A549 (cell line): ENCODE measurements around the gene FOXP1. TPM values are rescaled to one million over a fixed set of nuclear protein-coding genes. Genes with fewer than 3 reads are reported as not detected.
A peak's percentile ranks its signal among the peaks of the same experiment; 100 is the strongest.

Source experiments
- ATAC-seq, 2 experiments: fragments of 200-7000 bp in 1 of 2; fragments of >200 bp in 1 of 2; cut with Nextera tagmentation in 1 of 2; cut with Tn5 transposase in 1 of 2; 3 replicates each; pipeline versions ENCODE4 v1.8.0 to v1.9.1; 2018 to 2020; ENCODE audit warnings: mild to moderate bottlenecking in 1 of 2, moderate library complexity in 1 of 2
- CTCF ChIA-PET: fragments of 300-600 bp; sonication (Branson Sonifier 250); formaldehyde crosslinking; extraction: SDS; loops from one replicate; lab custom pipeline; 2021; ENCODE audit warnings: antibody characterized with exemption, inconsistent platforms; lab: Yijun Ruan, JAX
- POLR2A ChIA-PET: fragments of 350-600 bp; formaldehyde crosslinking; extraction: SDS; loops from one replicate; lab custom pipeline; 2021; ENCODE audit warnings: antibody characterized with exemption, inconsistent platforms; lab: Yijun Ruan, JAX
- DNase-seq, 2 experiments: peaks; one replicate each; pipeline versions ENCODE4 v3.0.0 to v3.0.0-alpha.2; 2011 to 2016; ENCODE audit warnings: low read depth in 1 of 2, low spot score in 1 of 2
- FAIRE-seq: peaks from 2 replicates; lab custom pipeline; 2011; peaks lifted over from hg19 to GRCh38; lab: Jason Lieb, UNC
- H3K27ac ChIP-seq, 2 experiments: fragments of >200 bp; sonication (Bioruptor Twin); formaldehyde crosslinking; 3 replicates each; pipeline ENCODE4 v1.5.1; 2016 to 2017
- H3K4me1 ChIP-seq: fragments of >200 bp; sonication (Bioruptor Twin); formaldehyde crosslinking; 3 replicates; pipeline ENCODE4 v1.6.1; 2016
- H3K4me2 ChIP-seq: fragments of >200 bp; sonication (Bioruptor Twin); formaldehyde crosslinking; 3 replicates; pipeline ENCODE4 v1.6.1; 2016
- H3K4me3 ChIP-seq: fragments of >200 bp; sonication (Bioruptor Twin); formaldehyde crosslinking; 3 replicates; pipeline ENCODE4 v1.5.1; 2016
- H3K9me3 ChIP-seq: fragments of >200 bp; sonication (Bioruptor Twin); formaldehyde crosslinking; 3 replicates; pipeline ENCODE4 v1.6.1; 2016
- CHD2 ChIP-seq: fragments of 150-350 bp; IDR thresholded peaks from 2 replicates; pipeline ENCODE4 v1.6.1; 2014; ENCODE audit warnings: low read length; ENCODE audit not compliant: partially characterized antibody
- CHD4 ChIP-seq: fragments of 200-600 bp; sonication (generic); IDR thresholded peaks from 2 replicates; pipeline ENCODE4 v1.6.1; 2016; ENCODE audit warnings: antibody characterized with exemption, mild to moderate bottlenecking, borderline replicate concordance
- FOSB ChIP-seq: fragments of 250-450 bp; sonication (Bioruptor Pico); IDR thresholded peaks from 2 replicates; pipeline ENCODE4 v1.5.0; 2020; ENCODE audit warnings: mild to moderate bottlenecking, moderate library complexity
- FOXS1 ChIP-seq: fragments of 250-450 bp; sonication (Bioruptor Pico); IDR thresholded peaks from 2 replicates; pipeline ENCODE4 v1.5.0; 2020; ENCODE audit warnings: mild to moderate bottlenecking, moderate library complexity
- HOXA7 ChIP-seq: fragments of 250-450 bp; sonication (Bioruptor Pico); IDR thresholded peaks from 2 replicates; pipeline ENCODE4 v1.5.0; 2020; ENCODE audit warnings: mild to moderate bottlenecking, moderate library complexity
- HOXB5 ChIP-seq: fragments of 250-450 bp; sonication (Bioruptor Pico); IDR thresholded peaks from 2 replicates; pipeline ENCODE4 v1.5.0; 2020; ENCODE audit warnings: mild to moderate bottlenecking, moderate library complexity
- JUN ChIP-seq, 2 experiments: fragments of >200 bp; sonication (Bioruptor Twin); formaldehyde crosslinking; IDR thresholded peaks; 2 replicates in 1 of 2; 3 replicates in 1 of 2; pipeline ENCODE4 v1.6.1; 2016 to 2017
- KDM5A ChIP-seq: fragments of 200-600 bp; sonication (generic); IDR thresholded peaks from 2 replicates; pipeline ENCODE4 v1.6.1; 2016; ENCODE audit warnings: antibody characterized with exemption, mild to moderate bottlenecking
- MAFK ChIP-seq: fragments of 450-650 bp; IDR thresholded peaks from 2 replicates; pipeline ENCODE4 v1.6.1; 2014; ENCODE audit not compliant: partially characterized antibody
- RARB ChIP-seq: fragments of 250-450 bp; sonication (Bioruptor Pico); IDR thresholded peaks from 2 replicates; pipeline ENCODE4 v1.8.0; 2021; ENCODE audit warnings: mild to moderate bottlenecking, moderate library complexity
- RCOR1 ChIP-seq: fragments of 150-350 bp; IDR thresholded peaks from 2 replicates; pipeline ENCODE4 v1.6.1; 2014; ENCODE audit warnings: antibody characterized with exemption, low read length, low read depth
- RFX5 ChIP-seq: fragments of 450-650 bp; IDR thresholded peaks from 2 replicates; pipeline ENCODE4 v1.7.1; 2014; ENCODE audit warnings: antibody characterized with exemption, mild to moderate bottlenecking, moderate library complexity
- SMC3 ChIP-seq: fragments of >200 bp; sonication (Bioruptor Twin); formaldehyde crosslinking; IDR thresholded peaks from 3 replicates; pipeline ENCODE4 v1.6.1; 2018; ENCODE audit warnings: inconsistent platforms
- TP53 ChIP-seq: fragments of 250-450 bp; sonication (Bioruptor Pico); IDR thresholded peaks from 2 replicates; pipeline ENCODE4 v1.5.0; 2021; ENCODE audit warnings: mild to moderate bottlenecking, moderate library complexity
- ZSCAN20 ChIP-seq: fragments of 250-450 bp; sonication (Bioruptor Pico); IDR thresholded peaks from 2 replicates; pipeline ENCODE4 v1.8.0; 2022; ENCODE audit warnings: mild to moderate bottlenecking, moderate library complexity
- WGBS: methylation state at CpG from one replicate; pipeline ENCODE4 v1.1.6; 2017; ENCODE audit errors: missing lambda C conversion rate; 5-methylcytosine and 5-hydroxymethylcytosine counted together
- polyA plus RNA-seq, 4 experiments: library from polyadenylated mRNA; depleted of rRNA in 3 of 4; stranded (reverse); fragments of >200 nt; fragmentation: RNase III in 1 of 4; extraction: RNeasy Plus Mini Kit Qiagen cat#74134 plus additional on column Dnase treatment in 1 of 4; gene quantifications; 2 replicates in 3 of 4; 3 replicates in 1 of 4; pipeline ENCODE4 v1.2.3, GENCODE V29; 2011 to 2017
- TF ChIP-seq, protein P1 (sequence below): fragments of >200 bp; sonication (Bioruptor Twin); formaldehyde crosslinking; IDR thresholded peaks from 3 replicates; pipeline ENCODE4 v1.5.1; 2016
- TF ChIP-seq, protein P2 (sequence below): IDR thresholded peaks from 2 replicates; pipeline ENCODE4 v1.6.1; 2012; ENCODE audit warnings: low read depth, borderline replicate concordance
- TF ChIP-seq, protein P3 (sequence below): fragments of 200-600 bp; sonication (generic); IDR thresholded peaks from 2 replicates; pipeline ENCODE4 v1.6.1; 2016; ENCODE audit warnings: antibody characterized with exemption, mild to moderate bottlenecking, moderate library complexity
- TF ChIP-seq, protein P4 (sequence below): fragments of 450-650 bp; IDR thresholded peaks from 2 replicates; pipeline ENCODE4 v1.6.1; 2014; ENCODE audit warnings: antibody characterized with exemption

The FOXP1 gene
- polyA plus RNA-seq, 2 of the 4 experiments (the other 2 are of a cell fraction): 12.8 to 13.9 TPM

DNA sequence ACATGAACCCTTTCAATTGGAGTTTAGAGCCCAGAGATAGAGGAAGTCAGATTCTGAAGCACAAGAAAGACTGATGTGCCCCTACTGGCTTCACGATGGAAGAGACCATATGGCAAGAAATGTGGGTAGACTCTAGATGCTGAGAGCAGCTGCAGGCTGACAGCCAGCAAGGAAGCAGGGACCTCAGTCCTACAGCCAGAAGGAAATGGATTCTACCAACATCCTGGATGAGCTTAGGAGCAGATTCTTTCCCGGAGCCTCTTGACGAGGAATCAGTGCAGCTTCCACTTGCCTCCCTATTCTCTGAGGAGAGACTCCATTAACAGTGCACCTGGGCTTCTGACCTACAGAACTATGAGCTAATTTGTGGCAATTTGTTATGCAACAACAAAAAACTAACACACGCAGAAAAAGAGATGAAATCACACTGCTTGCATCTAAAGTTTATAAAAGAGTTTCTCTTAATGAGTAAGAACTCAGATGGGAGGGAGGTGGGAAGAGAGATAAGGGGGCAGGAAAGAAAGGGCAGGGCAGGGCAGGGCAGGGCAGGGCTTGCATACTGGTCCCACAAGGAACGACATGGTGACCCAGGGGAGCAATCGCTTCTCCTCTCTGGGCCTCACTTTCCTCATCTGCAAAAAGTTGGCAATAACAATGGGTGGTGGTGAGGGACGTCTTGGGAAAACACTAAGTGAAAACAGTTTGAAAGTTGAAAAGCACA, 440.9 kb downstream of the FOXP1 start:
- FAIRE-seq: no peak
- WGBS: 88% methylated on average over 7 of the region's 7 CpGs
- H3K4me2 ChIP-seq: no peak overlapping the region
- H3K4me3 ChIP-seq: no peak overlapping the region
- TF ChIP-seq FOSB: no peak
- TF ChIP-seq, protein P1, sequence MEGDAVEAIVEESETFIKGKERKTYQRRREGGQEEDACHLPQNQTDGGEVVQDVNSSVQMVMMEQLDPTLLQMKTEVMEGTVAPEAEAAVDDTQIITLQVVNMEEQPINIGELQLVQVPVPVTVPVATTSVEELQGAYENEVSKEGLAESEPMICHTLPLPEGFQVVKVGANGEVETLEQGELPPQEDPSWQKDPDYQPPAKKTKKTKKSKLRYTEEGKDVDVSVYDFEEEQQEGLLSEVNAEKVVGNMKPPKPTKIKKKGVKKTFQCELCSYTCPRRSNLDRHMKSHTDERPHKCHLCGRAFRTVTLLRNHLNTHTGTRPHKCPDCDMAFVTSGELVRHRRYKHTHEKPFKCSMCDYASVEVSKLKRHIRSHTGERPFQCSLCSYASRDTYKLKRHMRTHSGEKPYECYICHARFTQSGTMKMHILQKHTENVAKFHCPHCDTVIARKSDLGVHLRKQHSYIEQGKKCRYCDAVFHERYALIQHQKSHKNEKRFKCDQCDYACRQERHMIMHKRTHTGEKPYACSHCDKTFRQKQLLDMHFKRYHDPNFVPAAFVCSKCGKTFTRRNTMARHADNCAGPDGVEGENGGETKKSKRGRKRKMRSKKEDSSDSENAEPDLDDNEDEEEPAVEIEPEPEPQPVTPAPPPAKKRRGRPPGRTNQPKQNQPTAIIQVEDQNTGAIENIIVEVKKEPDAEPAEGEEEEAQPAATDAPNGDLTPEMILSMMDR: no peak
- TF ChIP-seq, protein P2, sequence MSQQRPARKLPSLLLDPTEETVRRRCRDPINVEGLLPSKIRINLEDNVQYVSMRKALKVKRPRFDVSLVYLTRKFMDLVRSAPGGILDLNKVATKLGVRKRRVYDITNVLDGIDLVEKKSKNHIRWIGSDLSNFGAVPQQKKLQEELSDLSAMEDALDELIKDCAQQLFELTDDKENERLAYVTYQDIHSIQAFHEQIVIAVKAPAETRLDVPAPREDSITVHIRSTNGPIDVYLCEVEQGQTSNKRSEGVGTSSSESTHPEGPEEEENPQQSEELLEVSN: no peak
- TF ChIP-seq CHD2: no peak
- TF ChIP-seq RARB (CRISPR knock-in tag): no peak
- TF ChIP-seq, protein P3, sequence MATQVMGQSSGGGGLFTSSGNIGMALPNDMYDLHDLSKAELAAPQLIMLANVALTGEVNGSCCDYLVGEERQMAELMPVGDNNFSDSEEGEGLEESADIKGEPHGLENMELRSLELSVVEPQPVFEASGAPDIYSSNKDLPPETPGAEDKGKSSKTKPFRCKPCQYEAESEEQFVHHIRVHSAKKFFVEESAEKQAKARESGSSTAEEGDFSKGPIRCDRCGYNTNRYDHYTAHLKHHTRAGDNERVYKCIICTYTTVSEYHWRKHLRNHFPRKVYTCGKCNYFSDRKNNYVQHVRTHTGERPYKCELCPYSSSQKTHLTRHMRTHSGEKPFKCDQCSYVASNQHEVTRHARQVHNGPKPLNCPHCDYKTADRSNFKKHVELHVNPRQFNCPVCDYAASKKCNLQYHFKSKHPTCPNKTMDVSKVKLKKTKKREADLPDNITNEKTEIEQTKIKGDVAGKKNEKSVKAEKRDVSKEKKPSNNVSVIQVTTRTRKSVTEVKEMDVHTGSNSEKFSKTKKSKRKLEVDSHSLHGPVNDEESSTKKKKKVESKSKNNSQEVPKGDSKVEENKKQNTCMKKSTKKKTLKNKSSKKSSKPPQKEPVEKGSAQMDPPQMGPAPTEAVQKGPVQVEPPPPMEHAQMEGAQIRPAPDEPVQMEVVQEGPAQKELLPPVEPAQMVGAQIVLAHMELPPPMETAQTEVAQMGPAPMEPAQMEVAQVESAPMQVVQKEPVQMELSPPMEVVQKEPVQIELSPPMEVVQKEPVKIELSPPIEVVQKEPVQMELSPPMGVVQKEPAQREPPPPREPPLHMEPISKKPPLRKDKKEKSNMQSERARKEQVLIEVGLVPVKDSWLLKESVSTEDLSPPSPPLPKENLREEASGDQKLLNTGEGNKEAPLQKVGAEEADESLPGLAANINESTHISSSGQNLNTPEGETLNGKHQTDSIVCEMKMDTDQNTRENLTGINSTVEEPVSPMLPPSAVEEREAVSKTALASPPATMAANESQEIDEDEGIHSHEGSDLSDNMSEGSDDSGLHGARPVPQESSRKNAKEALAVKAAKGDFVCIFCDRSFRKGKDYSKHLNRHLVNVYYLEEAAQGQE: no peak
- TF ChIP-seq SMC3: no peak
- CTCF ChIA-PET: interaction anchor here (1.5 kb wide), 1 partner anchor 10 kb away, joined by 7 read pairs; no protein-coding TSS in a partner anchor
- DNase-seq: peak in 1 of 2 experiments; percentile 53
- POLR2A ChIA-PET: no interaction called here
- H3K9me3 ChIP-seq: no peaks in the 10 kb centered on the region
- peak overlapping the region; percentile 71 to 87; a peak in 5 of 6 replicates for H3K27ac ChIP-seq
- peaks cover 21% of the 10 kb centered on the region for H3K4me1 ChIP-seq
- ATAC-seq: peak in 1 of 2 experiments; percentile 51; a peak in 2 of 6 replicates

DNA sequence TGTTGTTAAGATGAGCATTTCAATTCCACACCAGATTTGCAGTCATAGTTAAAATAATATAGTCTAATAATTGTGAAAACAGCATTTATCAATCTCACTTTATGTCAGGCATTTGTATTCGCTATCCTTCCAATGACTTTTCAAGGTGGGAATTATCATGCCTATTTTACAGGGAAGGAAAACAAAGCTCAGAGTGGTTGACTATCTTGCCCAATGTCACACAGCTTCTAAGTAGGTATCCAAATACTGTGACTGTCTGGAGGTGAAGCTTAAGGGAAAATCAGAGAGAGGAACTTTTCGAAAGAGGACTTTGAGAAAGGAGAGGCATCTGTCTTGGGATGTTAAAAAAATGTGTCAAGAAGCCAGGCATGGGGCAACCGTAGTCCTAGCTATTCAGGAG, 443.1 kb downstream of the FOXP1 start:
- WGBS: 96% methylated on average over 3 of the region's 3 CpGs
- no peak overlapping the region for H3K4me3 ChIP-seq
- ATAC-seq (no peak), FAIRE-seq (no peak), DNase-seq (no peak)
- peak overlapping the region; percentile 71 to 87 for H3K27ac ChIP-seq
- H3K4me1 ChIP-seq: peaks cover 21% of the 10 kb centered on the region
- no peaks in the 10 kb centered on the region for H3K9me3 ChIP-seq
- no peak for TF ChIP-seq JUN (IDR thresholded peaks at IDR 0.05)
- no peak for TF ChIP-seq HOXB5
- no peak for TF ChIP-seq CHD4
- TF ChIP-seq RFX5: no peak
- TF ChIP-seq, protein P4, sequence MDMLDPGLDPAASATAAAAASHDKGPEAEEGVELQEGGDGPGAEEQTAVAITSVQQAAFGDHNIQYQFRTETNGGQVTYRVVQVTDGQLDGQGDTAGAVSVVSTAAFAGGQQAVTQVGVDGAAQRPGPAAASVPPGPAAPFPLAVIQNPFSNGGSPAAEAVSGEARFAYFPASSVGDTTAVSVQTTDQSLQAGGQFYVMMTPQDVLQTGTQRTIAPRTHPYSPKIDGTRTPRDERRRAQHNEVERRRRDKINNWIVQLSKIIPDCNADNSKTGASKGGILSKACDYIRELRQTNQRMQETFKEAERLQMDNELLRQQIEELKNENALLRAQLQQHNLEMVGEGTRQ: no peak
- ChIA-PET POLR2A (no interaction called here), CTCF (interaction anchor here (0.6 to 1.9 kb wide), 4 partner anchors 10 to 916 kb away, joined by 3 to 6 read pairs (median 4); no protein-coding TSS in a partner anchor)
- H3K4me2 ChIP-seq: no peak overlapping the region

DNA sequence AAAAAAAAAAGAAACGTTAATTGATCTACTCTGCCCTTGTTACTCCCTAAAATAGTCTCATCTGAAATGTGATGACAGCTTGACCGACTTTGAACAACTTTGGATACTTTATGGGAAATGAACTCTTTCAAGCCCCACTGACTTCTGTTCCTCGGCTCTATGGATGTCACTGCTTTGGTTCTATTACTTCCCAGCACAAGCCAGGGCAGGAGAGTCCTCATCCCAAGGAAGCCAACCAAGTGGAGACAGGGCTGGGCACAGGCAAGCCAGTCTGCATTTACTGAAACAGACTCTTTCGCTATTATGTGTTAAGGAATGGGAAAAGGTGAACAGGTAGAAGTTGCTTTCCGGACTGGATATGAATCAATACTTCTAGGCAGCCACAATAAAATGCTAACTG, 444.0 kb downstream of the FOXP1 start:
- POLR2A ChIA-PET: interaction anchor here (0.6 kb wide), 1 partner anchor 101 kb away, joined by 4 read pairs; no protein-coding TSS in a partner anchor
- no peaks in the 10 kb centered on the region for H3K9me3 ChIP-seq
- no peak for TF ChIP-seq RCOR1
- no peak for TF ChIP-seq ZSCAN20 (CRISPR knock-in tag)
- no peak for TF ChIP-seq KDM5A
- TF ChIP-seq MAFK: no peak
- TF ChIP-seq FOXS1 (CRISPR knock-in tag): no peak
- TF ChIP-seq, protein P4: no peak
- no peak for TF ChIP-seq TP53 (CRISPR knock-in tag)
- TF ChIP-seq HOXA7 (CRISPR knock-in tag): no peak
- TF ChIP-seq, all 56 proteins: peak for 0
- CTCF ChIA-PET: no interaction called here
- Histone ChIP-seq H3K4me1 (peaks cover 24% of the 10 kb centered on the region), H3K4me3 (no peak overlapping the region), H3K27ac (peak overlapping the region in 1 of 2 experiments; percentile 40; a peak in 2 of 6 replicates), H3K4me2 (no peak overlapping the region)
- FAIRE-seq (no peak), DNase-seq (no peak), ATAC-seq (no peak)
- 85% methylated on average over 5 of the region's 5 CpGs for WGBS
